HG02798 (cell line): ENCODE data around the gene ZBTB20.

Experiments used
- ATAC-seq: cut with Tn5 transposase; IDR thresholded peaks from one replicate; pipeline ENCODE4 v1.9.1; 2021; ENCODE audit warnings: mild to moderate bottlenecking; ENCODE audit not compliant: unreplicated experiment, poor library complexity

Gene ZBTB20

GRCh38 chr3:114659109-114660061 lies 487.7 kb downstream of the ZBTB20 start:
- ATAC-seq, result no peak

GRCh38 chr3:114651555-114651954 lies 495.5 kb downstream of the ZBTB20 start:
- ATAC-seq, result no peak

- ATAC-seq, result no peak
These were observed 496.3 kb downstream of the ZBTB20 start for GRCh38 chr3:114650808-114651207.

DNA sequence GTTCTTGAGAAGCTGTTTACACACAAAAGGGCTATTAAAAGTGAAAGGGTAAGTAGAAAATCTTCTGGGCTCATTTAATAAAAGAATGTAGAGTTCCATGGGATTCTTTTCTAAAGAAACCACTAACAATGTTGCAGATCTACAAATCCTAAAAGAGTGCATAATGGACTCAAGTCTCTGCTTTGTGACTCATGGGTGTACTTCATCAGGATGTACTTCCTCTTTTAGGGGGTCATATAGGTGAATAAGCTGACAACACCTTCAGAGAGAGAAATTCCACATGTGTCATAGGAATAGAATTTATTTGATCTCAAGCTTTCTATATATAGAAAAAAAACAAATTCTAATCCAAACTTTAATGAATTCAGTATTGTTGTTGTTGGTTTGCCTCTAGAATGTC lies 497.8 kb downstream of the ZBTB20 start:
- no peak for ATAC-seq

DNA sequence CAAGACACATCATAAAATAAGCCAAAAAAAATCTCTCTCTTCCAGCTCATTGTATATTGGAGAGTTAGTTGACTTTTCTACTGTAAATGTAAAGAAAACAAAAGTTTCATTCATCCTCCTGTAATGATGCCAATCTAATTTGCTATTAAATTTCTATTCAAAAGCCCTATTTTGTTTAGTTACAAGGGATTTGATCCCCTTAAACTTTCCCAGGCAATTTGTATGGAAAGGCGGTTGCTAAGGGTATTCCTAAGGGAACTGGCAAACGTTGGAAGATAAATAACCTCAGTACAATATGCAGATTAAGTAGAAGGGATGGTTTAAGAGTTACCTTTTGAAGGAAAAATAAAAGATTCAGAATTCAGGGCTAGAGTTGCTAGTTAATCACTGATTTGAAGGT lies 500.6 kb downstream of the ZBTB20 start:
- ATAC-seq, result no peak

DNA sequence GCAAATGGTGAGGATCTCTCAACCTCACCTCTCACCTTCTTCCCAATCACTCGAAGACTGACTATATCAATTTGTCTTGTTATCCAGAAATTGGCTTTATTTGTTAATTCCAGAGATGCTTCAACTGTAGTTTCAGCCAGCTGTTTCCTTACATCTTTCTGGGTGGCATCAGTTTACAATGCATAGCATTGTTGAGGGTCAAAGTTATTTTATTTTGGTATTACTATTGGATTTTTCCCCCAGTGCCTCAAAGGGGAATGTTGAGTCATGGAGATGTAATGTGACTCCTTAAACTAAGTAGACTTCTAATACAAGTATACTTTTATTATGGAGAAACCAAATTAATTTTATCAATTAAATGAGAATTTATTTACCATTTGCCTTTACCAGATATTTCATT lies 501.7 kb downstream of the ZBTB20 start:
- no peak for ATAC-seq

- no peak for ATAC-seq
These were observed 502.7 kb downstream of the ZBTB20 start for GRCh38 chr3:114644367-114644766.

DNA sequence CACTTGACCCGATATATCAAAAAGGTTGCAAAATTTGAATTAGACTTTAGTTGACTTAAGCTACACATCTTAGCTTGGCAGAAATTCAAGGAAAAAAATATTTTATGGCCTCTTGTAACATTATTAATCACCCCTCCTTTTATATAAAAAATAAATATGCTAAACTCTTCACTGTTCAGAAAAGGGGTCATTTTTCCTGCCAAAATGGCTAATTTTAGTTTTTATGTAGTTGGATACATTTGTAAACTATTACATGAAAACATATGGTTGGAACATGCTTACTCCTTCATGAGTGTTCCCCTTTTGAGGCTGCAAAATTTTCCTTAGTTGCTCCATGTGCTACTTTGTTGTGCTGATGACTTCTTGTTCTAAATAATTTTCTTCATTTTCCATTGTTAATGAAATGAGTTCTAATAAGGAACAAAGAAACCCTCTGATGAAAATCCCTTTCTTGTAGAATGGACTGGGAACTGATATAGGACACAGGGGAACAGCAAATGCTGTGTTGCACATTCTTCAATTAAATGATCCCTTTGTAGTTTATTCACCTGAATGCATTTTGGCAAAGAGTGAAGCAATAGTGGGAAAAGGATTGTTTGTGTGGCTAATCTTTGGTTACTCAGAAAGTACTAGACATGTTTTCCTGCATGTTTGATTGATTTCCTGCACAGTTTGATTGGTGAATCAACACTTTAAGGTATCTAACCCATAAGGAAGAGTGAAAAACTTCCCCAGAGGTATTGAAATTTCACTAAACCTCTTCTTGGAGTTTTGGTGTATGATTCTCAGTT lies 503.9 kb downstream of the ZBTB20 start:
- no peak for ATAC-seq

DNA sequence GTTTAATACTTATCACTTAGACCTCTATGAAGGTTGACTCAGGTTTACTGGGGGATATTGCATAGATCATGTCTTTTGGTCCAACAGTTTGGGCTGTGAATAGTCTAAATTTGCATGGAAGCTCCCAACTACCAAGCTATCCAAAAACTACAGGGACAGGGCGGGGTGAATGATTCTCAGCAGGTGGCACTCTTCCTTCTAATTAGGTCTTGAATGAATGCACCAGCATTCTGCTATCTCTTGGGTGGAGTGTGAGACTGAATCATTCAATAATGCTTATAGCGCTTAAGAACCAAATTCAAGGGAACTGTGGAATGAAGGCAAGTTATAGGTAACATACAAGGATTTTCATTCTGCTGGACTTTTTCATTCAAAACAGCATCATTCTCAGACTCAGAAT lies 507.0 kb downstream of the ZBTB20 start:
- ATAC-seq, result no peak

- ATAC-seq, result no peak
These were observed 507.9 kb downstream of the ZBTB20 start for GRCh38 chr3:114639171-114639570.

GRCh38 chr3:114635878-114636277 lies 511.2 kb downstream of the ZBTB20 start:
- ATAC-seq, result no peak

GRCh38 chr3:114634635-114635034 lies 512.5 kb downstream of the ZBTB20 start:
- ATAC-seq, result no peak

DNA sequence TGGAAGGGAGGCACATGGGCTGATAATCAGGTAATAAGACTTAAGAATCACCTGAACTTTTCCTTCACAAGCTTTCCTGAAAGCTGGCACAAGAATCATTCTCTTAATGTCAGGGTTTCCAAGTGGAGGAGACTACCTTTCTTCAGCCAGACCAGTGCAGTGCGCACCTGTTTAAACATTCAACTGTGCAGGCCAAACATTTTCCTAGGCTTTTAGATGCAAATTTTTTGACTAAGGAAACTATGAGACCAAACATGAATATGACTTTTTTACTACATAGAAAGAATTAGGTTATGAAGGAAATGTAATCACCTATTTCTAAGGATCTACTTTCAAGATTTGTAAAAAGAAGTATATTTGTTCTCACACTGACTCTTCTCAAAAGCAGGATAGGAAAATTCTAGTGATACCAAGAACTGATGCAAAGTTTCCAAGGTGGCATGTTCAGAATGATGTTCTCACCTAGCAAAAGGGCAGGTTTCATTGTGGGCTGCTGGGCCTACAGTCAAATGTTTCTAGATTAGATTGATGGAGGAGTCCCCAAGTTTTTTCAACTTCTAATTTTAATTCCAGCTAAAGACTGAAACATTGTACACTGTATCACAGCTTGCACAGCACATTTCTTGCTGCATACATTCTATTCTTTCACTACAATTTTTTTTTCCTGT lies 514.2 kb downstream of the ZBTB20 start:
- ATAC-seq, result no peak

DNA sequence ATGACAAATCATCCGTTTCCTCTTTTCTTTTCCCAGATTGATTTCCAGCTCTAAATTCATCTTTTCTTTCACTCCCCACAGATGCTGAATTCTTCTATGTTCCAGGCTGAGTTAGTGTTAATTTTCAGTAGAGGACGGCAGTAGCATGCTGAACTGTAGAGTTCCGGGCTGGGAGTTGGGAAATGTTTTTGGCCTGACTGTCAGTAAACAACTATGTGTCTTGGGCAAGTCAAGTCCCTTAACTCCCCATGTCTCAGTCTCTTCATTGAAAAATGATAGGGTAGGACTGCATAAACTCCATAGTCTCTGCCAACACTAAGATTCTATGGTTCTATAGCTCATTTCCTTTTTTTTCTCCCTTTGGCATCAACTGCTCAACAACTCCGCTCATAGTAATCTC lies 519.3 kb downstream of the ZBTB20 start:
- ATAC-seq, result no peak

DNA sequence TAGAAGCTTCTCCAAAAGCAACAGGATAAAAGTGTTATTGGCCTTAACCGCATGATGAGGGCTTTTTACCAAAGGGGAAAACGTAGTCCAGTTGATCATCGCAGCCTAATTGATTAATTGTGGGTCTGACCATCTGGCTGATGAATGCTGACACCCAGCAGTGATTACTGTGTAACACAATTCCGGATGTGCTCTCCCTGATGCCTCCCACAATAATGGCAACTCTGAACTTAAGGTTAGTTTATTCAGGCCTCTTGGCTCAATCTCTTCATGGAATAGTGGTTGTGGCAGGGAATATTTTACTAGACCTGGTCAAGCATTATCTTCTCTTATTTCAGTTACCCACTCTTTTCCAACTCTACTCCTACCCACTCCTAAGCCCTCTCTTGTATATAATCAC lies 520.3 kb downstream of the ZBTB20 start:
- no peak for ATAC-seq

- no peak for ATAC-seq
These were observed 522.4 kb downstream of the ZBTB20 start for GRCh38 chr3:114624571-114625181.

- no peak for ATAC-seq
These were observed 523.0 kb downstream of the ZBTB20 start for GRCh38 chr3:114624047-114624445.

GRCh38 chr3:114623420-114624046 lies 523.6 kb downstream of the ZBTB20 start:
- no peak for ATAC-seq

GRCh38 chr3:114622001-114622400 lies 525.1 kb downstream of the ZBTB20 start:
- no peak for ATAC-seq

DNA sequence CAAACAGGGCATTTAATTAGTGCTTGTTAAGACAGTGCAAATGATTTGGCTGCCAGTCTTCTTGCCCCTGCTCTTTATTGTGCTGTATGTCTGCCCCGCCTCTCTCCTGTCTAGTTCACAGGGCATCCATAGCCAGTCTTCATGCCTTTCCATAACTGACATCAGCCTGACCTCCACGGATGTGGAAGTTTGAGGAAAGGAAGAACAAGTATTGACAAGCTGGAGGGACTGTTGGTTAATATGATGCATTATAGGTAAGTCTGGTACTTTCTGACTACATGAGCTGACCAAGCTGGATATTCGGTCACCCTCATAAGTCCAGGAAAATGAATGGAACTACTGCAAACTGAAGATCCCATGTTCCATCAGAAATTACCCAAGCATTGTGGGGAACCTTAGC lies 527.3 kb downstream of the ZBTB20 start:
- ATAC-seq, result no peak
